ENCODE results near the gene TRIP4. TPM values are rescaled to one million over a fixed set of nuclear protein-coding genes. Genes with fewer than 3 reads are reported as not detected.

TRIP4 gene
- total and polyA plus RNA-seq, 9 of the 15 experiments (the other 6 are each of a cell fraction or from before 2014, with no cell fraction given): 7.6 to 23.3 (median 16.7) TPM

DNA sequence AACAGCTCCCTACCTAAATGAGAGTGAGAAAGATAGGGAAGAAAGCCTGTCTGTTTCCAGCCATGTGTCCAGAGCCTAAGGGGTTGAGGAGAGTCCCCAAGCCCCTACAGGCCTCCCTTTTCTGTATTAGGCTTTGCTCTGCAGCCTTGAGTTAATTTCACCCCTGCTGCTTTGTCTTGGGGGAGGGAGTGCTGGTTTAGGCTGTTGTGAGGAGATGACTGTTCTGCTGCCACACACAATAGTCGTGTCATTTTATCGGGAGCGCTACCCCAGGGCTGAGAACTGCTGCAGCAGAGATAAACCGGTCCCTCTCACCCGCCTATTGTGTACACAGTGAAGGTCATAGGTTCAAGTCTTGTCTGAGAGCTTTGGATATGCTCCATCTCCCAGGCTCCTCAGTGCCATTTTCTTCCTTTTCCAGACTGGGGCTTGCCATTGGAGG lies 74.1 kb downstream of the TRIP4 start (continued):
- TF ChIP-seq ZNF316 (IDR thresholded peaks at IDR 0.05): 0 out of 2 replicates have a peak, but pooled peaks have one; percentile 3
- TF ChIP-seq, protein P1, sequence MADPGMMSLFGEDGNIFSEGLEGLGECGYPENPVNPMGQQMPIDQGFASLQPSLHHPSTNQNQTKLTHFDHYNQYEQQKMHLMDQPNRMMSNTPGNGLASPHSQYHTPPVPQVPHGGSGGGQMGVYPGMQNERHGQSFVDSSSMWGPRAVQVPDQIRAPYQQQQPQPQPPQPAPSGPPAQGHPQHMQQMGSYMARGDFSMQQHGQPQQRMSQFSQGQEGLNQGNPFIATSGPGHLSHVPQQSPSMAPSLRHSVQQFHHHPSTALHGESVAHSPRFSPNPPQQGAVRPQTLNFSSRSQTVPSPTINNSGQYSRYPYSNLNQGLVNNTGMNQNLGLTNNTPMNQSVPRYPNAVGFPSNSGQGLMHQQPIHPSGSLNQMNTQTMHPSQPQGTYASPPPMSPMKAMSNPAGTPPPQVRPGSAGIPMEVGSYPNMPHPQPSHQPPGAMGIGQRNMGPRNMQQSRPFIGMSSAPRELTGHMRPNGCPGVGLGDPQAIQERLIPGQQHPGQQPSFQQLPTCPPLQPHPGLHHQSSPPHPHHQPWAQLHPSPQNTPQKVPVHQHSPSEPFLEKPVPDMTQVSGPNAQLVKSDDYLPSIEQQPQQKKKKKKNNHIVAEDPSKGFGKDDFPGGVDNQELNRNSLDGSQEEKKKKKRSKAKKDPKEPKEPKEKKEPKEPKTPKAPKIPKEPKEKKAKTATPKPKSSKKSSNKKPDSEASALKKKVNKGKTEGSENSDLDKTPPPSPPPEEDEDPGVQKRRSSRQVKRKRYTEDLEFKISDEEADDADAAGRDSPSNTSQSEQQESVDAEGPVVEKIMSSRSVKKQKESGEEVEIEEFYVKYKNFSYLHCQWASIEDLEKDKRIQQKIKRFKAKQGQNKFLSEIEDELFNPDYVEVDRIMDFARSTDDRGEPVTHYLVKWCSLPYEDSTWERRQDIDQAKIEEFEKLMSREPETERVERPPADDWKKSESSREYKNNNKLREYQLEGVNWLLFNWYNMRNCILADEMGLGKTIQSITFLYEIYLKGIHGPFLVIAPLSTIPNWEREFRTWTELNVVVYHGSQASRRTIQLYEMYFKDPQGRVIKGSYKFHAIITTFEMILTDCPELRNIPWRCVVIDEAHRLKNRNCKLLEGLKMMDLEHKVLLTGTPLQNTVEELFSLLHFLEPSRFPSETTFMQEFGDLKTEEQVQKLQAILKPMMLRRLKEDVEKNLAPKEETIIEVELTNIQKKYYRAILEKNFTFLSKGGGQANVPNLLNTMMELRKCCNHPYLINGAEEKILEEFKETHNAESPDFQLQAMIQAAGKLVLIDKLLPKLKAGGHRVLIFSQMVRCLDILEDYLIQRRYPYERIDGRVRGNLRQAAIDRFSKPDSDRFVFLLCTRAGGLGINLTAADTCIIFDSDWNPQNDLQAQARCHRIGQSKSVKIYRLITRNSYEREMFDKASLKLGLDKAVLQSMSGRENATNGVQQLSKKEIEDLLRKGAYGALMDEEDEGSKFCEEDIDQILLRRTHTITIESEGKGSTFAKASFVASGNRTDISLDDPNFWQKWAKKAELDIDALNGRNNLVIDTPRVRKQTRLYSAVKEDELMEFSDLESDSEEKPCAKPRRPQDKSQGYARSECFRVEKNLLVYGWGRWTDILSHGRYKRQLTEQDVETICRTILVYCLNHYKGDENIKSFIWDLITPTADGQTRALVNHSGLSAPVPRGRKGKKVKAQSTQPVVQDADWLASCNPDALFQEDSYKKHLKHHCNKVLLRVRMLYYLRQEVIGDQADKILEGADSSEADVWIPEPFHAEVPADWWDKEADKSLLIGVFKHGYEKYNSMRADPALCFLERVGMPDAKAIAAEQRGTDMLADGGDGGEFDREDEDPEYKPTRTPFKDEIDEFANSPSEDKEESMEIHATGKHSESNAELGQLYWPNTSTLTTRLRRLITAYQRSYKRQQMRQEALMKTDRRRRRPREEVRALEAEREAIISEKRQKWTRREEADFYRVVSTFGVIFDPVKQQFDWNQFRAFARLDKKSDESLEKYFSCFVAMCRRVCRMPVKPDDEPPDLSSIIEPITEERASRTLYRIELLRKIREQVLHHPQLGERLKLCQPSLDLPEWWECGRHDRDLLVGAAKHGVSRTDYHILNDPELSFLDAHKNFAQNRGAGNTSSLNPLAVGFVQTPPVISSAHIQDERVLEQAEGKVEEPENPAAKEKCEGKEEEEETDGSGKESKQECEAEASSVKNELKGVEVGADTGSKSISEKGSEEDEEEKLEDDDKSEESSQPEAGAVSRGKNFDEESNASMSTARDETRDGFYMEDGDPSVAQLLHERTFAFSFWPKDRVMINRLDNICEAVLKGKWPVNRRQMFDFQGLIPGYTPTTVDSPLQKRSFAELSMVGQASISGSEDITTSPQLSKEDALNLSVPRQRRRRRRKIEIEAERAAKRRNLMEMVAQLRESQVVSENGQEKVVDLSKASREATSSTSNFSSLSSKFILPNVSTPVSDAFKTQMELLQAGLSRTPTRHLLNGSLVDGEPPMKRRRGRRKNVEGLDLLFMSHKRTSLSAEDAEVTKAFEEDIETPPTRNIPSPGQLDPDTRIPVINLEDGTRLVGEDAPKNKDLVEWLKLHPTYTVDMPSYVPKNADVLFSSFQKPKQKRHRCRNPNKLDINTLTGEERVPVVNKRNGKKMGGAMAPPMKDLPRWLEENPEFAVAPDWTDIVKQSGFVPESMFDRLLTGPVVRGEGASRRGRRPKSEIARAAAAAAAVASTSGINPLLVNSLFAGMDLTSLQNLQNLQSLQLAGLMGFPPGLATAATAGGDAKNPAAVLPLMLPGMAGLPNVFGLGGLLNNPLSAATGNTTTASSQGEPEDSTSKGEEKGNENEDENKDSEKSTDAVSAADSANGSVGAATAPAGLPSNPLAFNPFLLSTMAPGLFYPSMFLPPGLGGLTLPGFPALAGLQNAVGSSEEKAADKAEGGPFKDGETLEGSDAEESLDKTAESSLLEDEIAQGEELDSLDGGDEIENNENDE (IDR thresholded peaks at IDR 0.05; ENCODE audit: low read depth, low read length): no peak
- TF ChIP-seq SMARCB1 (IDR thresholded peaks at IDR 0.05; ENCODE audit: insufficient read length, low read depth): no peak
- no peak for TF ChIP-seq SP2 (IDR thresholded peaks at IDR 0.05; ENCODE audit: extremely low read depth, low read depth, low read length, poor library complexity, severe bottlenecking)
- TF ChIP-seq CREM (IDR thresholded peaks at IDR 0.05; ENCODE audit: low read depth): peak; percentile 75
- TF ChIP-seq, protein P2, sequence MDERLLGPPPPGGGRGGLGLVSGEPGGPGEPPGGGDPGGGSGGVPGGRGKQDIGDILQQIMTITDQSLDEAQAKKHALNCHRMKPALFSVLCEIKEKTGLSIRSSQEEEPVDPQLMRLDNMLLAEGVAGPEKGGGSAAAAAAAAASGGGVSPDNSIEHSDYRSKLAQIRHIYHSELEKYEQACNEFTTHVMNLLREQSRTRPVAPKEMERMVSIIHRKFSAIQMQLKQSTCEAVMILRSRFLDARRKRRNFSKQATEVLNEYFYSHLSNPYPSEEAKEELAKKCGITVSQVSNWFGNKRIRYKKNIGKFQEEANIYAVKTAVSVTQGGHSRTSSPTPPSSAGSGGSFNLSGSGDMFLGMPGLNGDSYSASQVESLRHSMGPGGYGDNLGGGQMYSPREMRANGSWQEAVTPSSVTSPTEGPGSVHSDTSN (CRISPR knock-in tag; IDR thresholded peaks at IDR 0.05; ENCODE audit: low read depth): no peak
- TF ChIP-seq, protein P2 (tag; conservative IDR thresholded peaks at IDR 0.05; ENCODE audit: low read depth): no peak

Measured in K562 (cell line).